ENCODE measurements around the gene TNNT2. TPM values are rescaled to one million over a fixed set of nuclear protein-coding genes. Genes with fewer than 3 reads are reported as not detected.

TNNT2 gene
- total RNA-seq, 1 experiment from 2014 or later, result not detected

DNA sequence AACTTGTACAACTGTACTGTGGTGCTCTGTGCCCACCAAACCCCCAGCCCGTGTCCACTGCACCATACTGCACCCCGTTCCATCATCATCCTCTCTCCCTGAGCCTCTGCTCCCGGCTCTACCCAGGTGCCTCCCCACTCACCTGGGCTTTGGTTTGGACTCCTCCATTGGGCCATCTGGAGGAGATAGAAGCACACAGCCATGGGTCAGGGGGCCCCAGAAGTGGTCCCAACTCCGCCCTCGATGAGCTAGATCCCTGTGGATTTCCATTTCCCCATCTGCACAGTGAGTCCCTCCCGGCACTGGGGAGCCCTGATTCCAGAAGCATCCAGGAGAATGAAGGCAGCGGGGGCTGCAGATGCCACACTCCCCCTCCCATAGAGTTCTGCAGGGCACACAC, 10.8 kb downstream of the TNNT2 start:
- Histone ChIP-seq H3K9me3 (no peaks in the 10 kb centered on the region), H3K27me3 (peaks cover 32% of the 10 kb centered on the region), H3K36me3 (no peaks in the 10 kb centered on the region), H3K4me3 (no peak overlapping the region)
- no peak for DNase-seq

DNA sequence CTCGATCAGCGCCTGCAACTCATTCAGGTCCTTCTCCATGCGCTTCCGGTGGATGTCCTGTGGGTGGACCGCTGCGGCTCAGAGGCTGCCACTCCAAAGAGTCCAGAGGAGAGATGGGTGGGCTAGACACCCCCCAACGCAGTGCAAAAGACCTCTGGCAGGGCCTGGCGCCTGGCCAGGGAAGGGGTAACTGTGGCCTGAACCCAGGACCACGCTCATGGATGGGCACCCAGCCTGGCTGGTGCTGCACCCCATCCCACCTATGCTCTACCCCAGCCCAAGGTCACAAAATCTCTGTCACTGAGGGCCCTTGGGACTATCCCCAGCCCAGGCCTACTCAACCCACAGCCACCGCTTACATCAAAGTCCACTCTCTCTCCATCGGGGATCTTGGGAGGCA, 12.2 kb downstream of the TNNT2 start:
- H3K9me3 ChIP-seq, result no peaks in the 10 kb centered on the region
- no peak overlapping the region for H3K4me3 ChIP-seq
- DNase-seq, result no peak
- H3K36me3 ChIP-seq, result no peaks in the 10 kb centered on the region
- peaks cover 23% of the 10 kb centered on the region for H3K27me3 ChIP-seq

DNA sequence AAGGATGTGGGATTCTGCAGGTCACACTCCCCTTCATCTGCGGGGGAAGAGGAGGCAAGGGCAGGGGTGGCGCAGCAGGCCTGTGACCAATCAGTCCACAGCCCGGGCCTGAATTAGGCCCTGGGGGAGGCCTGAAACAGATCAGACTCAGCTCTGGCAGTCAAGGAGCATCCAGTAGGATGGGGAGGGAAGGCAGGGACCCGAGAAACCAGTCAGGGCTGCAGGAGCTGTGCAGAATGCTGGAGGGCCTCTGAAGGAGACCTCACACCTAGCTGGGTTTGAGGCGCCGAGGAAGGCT, 12.7 kb downstream of the TNNT2 start:
- Histone ChIP-seq H3K36me3 (no peaks in the 10 kb centered on the region), H3K4me3 (no peak overlapping the region), H3K9me3 (no peaks in the 10 kb centered on the region), H3K27me3 (peaks cover 19% of the 10 kb centered on the region)
- DNase-seq, result no peak

DNA sequence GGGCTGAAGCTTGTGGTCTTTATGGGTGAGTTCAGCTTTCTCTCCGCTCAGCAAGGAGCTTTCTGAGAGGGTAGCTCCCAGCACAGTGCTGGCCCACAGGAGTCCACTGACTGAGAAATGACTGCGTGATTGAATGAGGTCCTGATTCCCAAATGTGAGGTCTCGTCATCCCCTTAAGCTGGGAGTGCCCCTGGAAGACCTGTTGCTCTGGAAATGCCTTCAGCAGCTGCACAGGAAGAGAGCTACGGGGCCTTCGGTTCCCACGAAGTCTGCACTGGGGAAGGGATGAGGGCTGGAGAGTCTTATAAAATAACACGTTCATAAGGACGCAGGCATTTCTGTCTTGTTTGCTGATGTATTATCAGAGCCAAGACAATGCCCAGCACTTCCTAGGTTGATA, 14.0 kb downstream of the TNNT2 start:
- Histone ChIP-seq H3K27me3 (peaks cover 14% of the 10 kb centered on the region), H3K4me3 (no peak overlapping the region), H3K36me3 (no peaks in the 10 kb centered on the region), H3K9me3 (no peaks in the 10 kb centered on the region)
- no peak for DNase-seq

DNA sequence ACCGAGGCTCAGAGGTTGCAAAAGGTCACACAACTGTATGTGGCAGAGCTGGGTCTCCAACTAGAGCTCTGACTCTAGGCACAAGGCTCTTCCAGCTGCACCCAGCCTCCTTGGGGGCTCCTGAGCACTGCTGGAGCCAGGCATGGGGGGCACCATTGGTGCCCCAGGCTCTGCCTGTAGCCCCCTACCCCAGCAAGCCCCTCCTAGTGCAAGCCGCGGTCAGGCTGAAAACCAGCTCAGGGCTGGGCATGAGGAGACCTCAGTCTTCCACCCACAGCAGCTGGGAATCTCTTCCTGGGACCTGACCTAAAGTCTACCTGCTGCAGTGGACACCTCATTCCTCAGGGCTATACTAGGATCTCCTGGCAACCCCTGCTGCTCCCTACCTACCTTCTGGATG, 14.6 kb downstream of the TNNT2 start:
- no peak for DNase-seq
- H3K36me3 ChIP-seq, result no peaks in the 10 kb centered on the region

DNA sequence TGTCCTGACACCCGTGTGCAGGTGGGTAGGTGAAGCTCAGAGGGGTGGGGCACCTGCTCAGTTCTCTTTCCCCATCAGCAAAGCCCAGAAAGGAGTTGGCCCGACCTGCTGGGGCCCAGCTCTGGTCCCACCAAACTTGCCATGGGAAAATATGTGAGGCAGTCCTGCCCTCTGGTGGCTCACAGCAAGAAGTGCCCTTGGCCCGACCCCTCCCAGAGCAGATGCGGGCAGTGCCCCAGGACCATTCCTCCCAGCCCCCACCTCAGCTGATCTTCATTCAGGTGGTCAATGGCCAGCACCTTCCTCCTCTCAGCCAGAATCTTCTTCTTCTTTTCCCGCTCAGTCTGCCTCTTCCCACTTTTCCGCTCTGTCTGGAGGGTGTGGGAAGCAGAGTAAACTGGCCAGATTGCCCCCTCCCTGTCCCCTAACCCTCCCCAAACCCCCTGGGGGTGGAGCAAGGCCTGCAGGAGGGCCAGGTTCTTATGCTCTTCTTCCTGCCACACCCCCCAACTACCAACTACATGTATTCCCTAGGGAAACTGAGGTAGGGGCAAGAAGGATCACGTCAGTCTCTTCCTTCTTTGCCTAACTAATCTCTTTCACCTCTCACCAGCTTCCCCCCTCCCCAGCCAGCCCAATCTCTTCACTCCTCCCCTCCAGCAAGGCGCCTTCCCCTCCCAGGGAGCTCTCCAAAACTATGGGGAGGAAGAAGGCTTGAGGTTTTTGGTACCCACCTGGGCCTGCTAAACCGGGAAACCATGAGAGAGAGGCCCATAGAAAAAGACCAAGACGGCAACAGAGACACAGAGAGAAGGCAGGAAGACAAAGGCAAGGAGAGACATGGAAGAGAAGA, 15.6 kb downstream of the TNNT2 start:
- 0 out of 2 replicates have a peak, but pooled peaks cover under 1% of the 10 kb centered on the region for H3K27me3 ChIP-seq
- H3K4me3 ChIP-seq, result no peak overlapping the region
- H3K36me3 ChIP-seq, result no peaks in the 10 kb centered on the region
- no peaks in the 10 kb centered on the region for H3K9me3 ChIP-seq
- DNase-seq, result peak; percentile 59

More for the DNA sequence above, 14.6 kb downstream of the TNNT2 start:
- Histone ChIP-seq H3K27me3 (peaks cover 10% of the 10 kb centered on the region; the same call in 1 of the 2 replicates), H3K4me3 (no peak overlapping the region), H3K9me3 (no peaks in the 10 kb centered on the region)

DNA sequence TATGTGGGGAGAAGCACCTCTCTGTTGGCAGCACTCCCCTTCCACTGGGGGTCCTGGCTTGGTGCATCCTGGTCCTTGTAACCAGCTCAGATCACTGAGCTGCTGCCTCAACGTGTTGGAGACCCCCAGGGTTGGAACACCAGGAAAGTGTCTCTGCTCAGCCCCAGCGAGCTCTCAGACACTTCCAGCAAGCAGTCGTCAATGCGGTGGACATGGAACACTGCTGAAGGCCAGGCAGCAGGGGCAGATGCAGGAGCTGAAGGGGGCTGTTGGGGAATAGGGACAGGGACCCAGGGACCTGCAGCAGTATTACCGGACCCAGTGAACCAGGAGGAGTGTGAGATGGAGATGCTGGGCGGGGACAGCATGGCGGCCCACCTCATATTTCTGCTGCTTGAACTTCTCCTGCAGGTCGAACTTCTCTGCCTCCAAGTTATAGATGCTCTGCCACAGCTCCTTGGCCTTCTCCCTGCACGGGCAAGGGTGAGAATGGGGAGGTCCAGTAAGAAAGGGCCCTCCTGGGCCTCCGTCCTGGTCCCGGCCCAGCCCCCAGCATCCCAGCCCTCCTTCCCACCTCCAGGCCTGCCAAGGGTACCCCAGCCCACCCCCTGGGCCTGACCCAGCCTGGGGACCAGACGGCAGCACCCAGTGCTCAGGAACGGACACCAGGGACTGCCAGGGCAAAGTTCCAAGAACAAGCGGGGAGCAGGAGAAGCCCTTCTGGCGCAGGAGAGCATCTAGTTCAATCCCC, 16.4 kb downstream of the TNNT2 start:
- Histone ChIP-seq H3K9me3 (no peaks in the 10 kb centered on the region), H3K36me3 (no peaks in the 10 kb centered on the region), H3K4me3 (no peak overlapping the region), H3K27me3 (no peaks in the 10 kb centered on the region)
- no peak for DNase-seq

DNA sequence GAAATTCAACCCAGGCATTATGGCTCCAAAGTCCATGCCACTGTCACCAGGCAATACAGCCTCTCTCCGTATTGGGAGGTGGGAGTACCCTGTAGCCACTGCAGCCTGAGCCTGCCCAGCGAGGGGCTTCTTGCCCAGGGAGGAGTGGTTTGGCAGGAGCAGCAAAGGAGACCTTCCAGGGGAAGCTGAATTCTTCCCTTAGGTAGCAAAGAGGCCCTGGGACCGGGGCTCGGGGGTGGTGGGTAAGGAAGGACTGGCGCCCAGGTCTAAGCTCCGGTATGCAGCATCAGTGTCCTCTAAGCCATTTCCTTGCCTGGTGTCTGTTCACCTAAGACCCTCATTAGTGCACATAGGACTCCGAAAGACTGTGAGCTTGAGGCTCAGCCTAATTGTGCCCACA, 17.0 kb downstream of the TNNT2 start:
- H3K9me3 ChIP-seq, result no peaks in the 10 kb centered on the region
- DNase-seq, result no peak
- no peaks in the 10 kb centered on the region for H3K27me3 ChIP-seq
- H3K36me3 ChIP-seq, result no peaks in the 10 kb centered on the region
- no peak overlapping the region for H3K4me3 ChIP-seq

DNA sequence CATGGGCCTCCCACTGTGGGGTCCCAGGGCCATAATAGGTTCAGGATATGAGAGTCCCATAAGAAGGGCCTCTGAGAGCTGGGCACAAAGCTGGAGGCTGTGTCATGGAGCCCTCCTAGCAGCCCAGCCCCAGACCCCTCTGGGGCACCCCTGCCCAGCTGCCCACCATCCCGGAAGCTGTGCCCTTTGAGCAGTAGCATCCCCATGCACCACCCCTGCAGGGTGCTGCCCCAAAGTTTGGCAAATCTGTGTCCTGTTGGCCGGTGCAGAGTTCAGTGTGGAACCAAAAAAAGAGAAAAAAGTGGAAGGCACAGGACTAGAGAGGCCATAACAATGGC, 17.6 kb downstream of the TNNT2 start:
- H3K27me3 ChIP-seq, result no peaks in the 10 kb centered on the region
- DNase-seq, result no peak
- no peak overlapping the region for H3K4me3 ChIP-seq
- H3K9me3 ChIP-seq, result no peaks in the 10 kb centered on the region
- no peaks in the 10 kb centered on the region for H3K36me3 ChIP-seq

DNA sequence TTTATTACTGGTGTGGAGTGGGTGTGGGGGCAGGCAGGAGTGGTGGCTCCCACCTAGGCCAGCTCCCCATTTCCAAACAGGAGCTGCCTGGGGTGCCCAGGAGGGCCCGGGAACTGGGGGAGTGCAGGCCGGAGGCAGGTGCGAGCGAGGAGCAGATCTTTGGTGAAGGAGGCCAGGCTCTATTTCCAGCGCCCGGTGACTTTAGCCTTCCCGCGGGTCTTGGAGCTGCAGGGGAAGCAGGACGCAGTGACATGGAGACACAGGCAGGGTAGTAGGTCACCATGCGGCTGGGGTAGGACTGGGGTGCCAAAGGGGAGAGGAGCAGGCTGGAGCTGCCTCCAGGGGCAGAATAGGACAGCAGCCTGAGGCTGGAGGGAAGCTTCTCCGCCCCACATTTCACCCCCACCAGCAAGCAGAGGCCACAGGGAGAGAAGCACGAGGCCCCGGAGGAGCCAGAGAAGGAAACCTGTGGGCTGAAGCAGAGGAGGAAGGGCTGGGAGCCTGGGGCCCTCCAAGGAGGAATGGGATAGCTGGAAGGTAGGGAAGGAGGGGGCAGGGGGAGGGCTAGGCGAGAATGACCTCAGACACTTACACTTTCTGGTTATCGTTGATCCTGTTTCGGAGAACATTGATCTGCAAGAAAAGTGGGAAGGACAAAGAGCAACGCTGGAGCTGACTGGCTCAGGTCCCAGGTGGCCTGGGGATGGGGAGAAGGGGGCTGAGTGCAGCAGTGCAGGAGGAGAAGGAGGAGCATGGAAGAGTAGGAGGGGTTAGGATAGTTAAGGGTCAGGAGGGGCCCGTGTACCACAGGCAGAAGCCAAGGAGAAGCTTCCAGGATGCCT, 18.2 kb downstream of the TNNT2 start:
- H3K27me3 ChIP-seq, result no peaks in the 10 kb centered on the region
- H3K9me3 ChIP-seq, result no peaks in the 10 kb centered on the region
- no peak overlapping the region for H3K4me3 ChIP-seq
- no peak for DNase-seq
- H3K36me3 ChIP-seq, result no peaks in the 10 kb centered on the region

DNA sequence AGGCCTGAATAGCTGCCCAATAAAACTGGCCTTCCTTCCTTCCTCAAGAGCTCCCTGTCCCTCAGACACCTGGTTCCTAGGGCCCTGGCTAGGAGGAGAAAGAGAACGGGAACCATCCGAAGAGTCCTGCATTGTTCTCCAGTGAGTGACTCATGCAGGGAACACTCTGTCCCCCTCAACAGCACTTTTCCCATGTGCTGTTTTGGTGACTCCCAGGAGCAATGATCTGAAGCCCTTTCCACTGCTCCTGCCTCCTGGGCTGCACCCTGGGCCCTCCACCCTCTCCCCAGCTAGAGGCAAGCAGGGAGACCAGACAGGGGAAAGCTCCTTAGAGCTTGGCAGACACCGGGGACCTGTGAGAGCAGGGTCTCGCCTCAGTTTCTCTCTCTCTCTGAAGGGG, 18.9 kb downstream of the TNNT2 start:
- no peaks in the 10 kb centered on the region for H3K36me3 ChIP-seq
- H3K27me3 ChIP-seq, result no peaks in the 10 kb centered on the region
- DNase-seq, result no peak
- H3K4me3 ChIP-seq, result no peak overlapping the region
- H3K9me3 ChIP-seq, result no peaks in the 10 kb centered on the region

DNA sequence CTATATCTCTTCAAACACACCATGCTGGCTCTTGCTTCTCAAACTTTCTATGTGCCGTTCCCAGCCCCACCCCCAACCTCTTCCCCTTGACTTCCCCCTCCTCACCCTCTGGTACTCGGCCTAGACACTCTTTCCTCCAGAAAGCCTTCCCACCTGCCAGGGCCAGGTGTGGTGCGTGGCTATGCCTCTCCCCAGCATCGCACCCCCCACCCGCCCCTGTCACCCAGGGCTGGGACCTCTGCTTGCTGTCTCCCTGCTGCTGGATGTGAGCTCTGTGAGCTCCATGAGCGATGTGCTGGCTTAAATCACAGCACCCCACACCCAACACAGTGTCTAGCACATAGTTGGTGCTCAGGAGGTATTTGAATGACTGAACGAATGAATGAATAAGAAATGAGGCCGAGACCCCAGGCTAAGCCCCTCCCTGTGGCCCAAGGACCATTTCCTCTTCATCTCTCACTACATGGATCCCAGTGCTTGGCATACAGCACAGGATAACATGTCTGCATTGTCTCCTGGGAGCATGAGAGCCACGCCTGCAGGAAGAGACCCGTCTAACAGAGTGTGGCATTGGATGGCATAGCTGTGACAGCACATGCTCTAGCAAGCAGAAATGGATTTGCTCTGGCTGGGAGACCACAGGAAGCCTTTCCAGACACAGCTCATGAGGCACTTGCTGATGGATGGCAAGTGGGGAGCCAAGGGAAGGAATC, 19.7 kb downstream of the TNNT2 start:
- Histone ChIP-seq H3K36me3 (no peaks in the 10 kb centered on the region), H3K27me3 (no peaks in the 10 kb centered on the region), H3K9me3 (no peaks in the 10 kb centered on the region), H3K4me3 (no peak overlapping the region)
- DNase-seq, result no peak

DNA sequence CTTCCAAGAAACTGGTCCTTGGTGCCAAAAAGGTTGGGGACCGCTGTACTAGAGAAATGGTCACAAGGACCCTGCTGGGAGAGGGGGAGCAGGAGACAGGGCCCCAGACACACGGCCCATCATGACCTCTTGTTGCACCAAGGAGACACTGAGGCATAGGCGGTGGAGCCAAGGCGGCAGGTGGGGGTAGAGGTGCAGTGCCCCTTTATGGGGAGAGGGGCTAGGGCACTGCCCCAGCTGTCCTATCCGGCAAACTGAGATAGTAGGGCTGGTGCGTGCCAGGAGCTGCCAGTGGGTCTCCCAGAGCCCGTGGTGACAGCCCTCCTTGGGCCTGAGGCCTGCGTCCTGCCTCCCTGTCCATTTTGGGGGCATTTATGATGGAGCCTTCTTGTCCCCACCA, 20.3 kb downstream of the TNNT2 start:
- Histone ChIP-seq H3K9me3 (no peaks in the 10 kb centered on the region), H3K27me3 (no peaks in the 10 kb centered on the region), H3K4me3 (no peak overlapping the region), H3K36me3 (no peaks in the 10 kb centered on the region)
- DNase-seq, result no peak

DNA sequence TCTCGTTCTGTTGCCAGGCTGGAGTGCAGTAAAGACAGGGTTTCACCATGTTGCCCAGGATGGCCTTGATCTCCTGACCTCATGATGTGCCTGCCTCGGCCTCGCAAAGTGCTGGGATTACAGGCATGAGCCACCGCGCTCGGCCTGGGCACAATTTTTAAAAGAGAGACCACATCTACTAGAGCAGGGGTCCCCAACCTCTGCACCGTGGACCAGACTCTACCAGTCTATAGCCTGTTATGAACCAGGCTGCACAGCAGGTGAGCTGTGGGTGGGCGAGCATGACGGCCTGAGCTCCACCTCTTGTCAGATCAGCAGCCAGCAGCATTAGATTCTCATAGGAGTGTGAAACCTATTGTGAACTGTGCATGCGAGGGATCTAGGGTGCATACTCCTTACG, 20.8 kb downstream of the TNNT2 start:
- Histone ChIP-seq H3K27me3 (no peaks in the 10 kb centered on the region), H3K9me3 (no peaks in the 10 kb centered on the region), H3K36me3 (no peaks in the 10 kb centered on the region), H3K4me3 (no peak overlapping the region)
- no peak for DNase-seq

DNA sequence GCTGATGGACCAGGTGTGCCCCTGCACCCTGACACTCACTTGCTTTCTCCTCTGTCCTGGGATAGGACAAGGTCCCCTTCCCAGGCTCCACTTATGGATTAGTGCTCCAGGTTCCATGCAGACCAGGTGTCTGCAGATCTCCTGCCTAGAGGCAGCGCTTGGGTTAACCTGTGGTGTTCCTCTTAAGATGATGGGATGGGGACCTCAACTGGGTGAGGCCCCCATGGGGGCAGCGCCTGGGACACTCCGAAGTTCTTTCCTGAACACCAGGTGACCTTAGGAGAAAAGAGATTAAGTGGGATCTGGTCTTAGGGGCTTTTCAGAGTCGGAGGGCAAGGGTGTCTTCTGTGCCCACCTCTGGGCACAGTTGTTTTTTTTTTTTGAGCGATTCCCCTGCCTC, 21.2 kb downstream of the TNNT2 start:
- Histone ChIP-seq H3K36me3 (no peaks in the 10 kb centered on the region), H3K9me3 (no peaks in the 10 kb centered on the region), H3K4me3 (no peak overlapping the region), H3K27me3 (no peaks in the 10 kb centered on the region)
- no peak for DNase-seq

DNA sequence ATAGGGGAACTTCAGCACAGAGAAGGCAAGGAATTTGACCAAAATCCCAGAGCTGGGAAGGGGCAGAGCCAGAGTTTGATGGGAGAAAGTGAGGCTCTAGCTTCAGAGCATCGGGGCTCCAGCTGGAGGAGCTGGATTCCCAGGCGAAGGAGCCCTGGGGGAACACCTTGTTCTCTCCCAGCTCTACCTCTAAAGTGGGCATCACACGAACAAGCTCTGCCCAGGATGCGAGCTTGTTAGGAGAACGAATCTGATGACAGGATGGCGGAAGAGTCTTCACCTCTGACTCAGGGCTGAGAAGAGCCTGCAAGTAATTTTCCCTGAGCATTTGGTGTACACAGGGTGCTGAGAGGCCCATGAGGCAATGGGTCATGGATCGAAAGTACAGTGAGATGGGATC, 22.0 kb downstream of the TNNT2 start:
- no peak overlapping the region for H3K4me3 ChIP-seq
- no peaks in the 10 kb centered on the region for H3K9me3 ChIP-seq
- no peaks in the 10 kb centered on the region for H3K36me3 ChIP-seq
- H3K27me3 ChIP-seq, result no peaks in the 10 kb centered on the region
- no peak for DNase-seq

DNA sequence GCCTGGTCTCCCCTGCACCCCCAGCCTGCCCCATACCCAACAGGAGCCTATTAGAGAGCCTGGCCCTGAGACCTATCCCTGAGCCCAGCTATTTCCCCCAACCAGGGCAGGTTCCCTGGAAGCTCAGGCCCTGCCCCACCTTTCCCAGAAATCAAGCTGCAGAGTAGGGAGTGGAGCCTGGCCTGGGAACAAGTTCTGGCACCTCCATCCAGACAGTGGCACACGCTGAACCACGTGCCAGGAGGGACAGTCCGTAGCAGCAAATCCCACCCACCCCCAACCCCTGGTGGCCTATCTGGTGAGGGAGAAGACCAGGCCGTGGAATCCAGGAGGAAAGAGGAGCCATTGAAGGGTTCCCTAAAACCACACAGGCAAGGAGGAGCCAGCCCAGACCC, 22.6 kb downstream of the TNNT2 start:
- Histone ChIP-seq H3K27me3 (no peaks in the 10 kb centered on the region), H3K4me3 (no peak overlapping the region), H3K36me3 (no peaks in the 10 kb centered on the region), H3K9me3 (no peaks in the 10 kb centered on the region)
- no peak for DNase-seq
